HL-60 (cell line): ENCODE data around the gene NRARP.

Experiments
- DNase-seq, 2 experiments: peaks; one replicate each; pipeline ENCODE4 v3.0.0-alpha.2; 2010 to 2020; ENCODE audit warnings: low read depth in 1 of 2, low spot score in 1 of 2
- H3K27ac ChIP-seq: fragments of 250-450 bp; sonication (Bioruptor Pico); replicated peaks from 2 replicates; pipeline ENCODE4 v1.5.1; 2020; ENCODE audit warnings: mild to moderate bottlenecking, moderate library complexity
- H3K27me3 ChIP-seq: fragments of 250-450 bp; sonication (Bioruptor Pico); 2 replicates; pipeline ENCODE4 v1.5.1; 2021; ENCODE audit warnings: mild to moderate bottlenecking, moderate library complexity; ENCODE audit not compliant: insufficient read depth, poor library complexity, severe bottlenecking
- H3K4me3 ChIP-seq: replicated peaks from 2 replicates; pipeline ENCODE4 v1.5.1; 2011; ENCODE audit warnings: mild to moderate bottlenecking, control low read depth, low read length; ENCODE audit not compliant: insufficient read depth
- GABPA ChIP-seq: IDR thresholded peaks from 2 replicates; pipeline ENCODE4 v1.6.1; 2012; ENCODE audit warnings: low read depth
- POLR2AphosphoS5 ChIP-seq: IDR thresholded peaks from 2 replicates; pipeline ENCODE4 v1.6.1; 2012; ENCODE audit warnings: low read depth
- SPI1 ChIP-seq: IDR thresholded peaks from 2 replicates; pipeline ENCODE4 v1.6.1; 2012; ENCODE audit warnings: low read depth, mild to moderate bottlenecking, borderline replicate concordance
- long read RNA-seq: library from polyadenylated mRNA; unstranded; transcript quantifications from one replicate; pipeline ENCODE4 v2.0.0, GENCODE V29; 2020
- TF ChIP-seq, protein P1 (sequence below): IDR thresholded peaks from one replicate; pipeline ENCODE4 v1.5.1; 2011; ENCODE audit warnings: low read length, control low read depth, inconsistent platforms; ENCODE audit not compliant: insufficient read depth
- TF ChIP-seq, protein P2 (sequence below): IDR thresholded peaks from 2 replicates; pipeline ENCODE4 v1.6.1; 2012; ENCODE audit warnings: low read depth; ENCODE audit not compliant: insufficient replicate concordance

Gene NRARP, protein sequence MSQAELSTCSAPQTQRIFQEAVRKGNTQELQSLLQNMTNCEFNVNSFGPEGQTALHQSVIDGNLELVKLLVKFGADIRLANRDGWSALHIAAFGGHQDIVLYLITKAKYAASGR
- long read RNA-seq, transcript NRARP-201 (1 exons, 1,770 nt), result major isoform, 5 of 5 reads
- long read RNA-seq, partial matches to known transcripts, result 0 of 5 reads
- long read RNA-seq, other reads (novel, unspliced or antisense), result 0 of 5 reads

DNA sequence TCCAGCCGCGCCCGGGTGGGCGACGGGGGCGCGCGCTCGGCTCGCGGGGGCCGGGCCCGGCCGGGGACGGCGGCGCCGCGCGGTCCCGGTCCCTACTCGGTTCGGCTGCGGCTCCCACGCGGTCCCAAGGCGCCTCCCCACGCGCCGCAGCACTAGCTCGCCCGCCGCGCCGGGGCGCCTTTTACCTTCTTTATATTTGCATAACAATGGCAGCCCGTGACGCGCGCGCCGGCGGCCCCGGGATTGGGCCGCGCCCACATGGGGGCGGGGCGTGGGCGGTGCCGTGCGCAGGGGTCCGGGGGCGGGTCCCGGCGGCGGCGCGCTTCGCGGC lies at the start of gene NRARP:
TSS of gene NRARP (minus strand) at position 154 of the 331 bp plus-strand sequence. CDS start 343 bp downstream, outside the sequence.
- peaks cover 33% of the 10 kb centered on the region for H3K27me3 ChIP-seq
- no peak for TF ChIP-seq GABPA
- TF ChIP-seq SPI1, result no peak
- TF ChIP-seq POLR2AphosphoS5, result no peak
- TF ChIP-seq, protein P1, sequence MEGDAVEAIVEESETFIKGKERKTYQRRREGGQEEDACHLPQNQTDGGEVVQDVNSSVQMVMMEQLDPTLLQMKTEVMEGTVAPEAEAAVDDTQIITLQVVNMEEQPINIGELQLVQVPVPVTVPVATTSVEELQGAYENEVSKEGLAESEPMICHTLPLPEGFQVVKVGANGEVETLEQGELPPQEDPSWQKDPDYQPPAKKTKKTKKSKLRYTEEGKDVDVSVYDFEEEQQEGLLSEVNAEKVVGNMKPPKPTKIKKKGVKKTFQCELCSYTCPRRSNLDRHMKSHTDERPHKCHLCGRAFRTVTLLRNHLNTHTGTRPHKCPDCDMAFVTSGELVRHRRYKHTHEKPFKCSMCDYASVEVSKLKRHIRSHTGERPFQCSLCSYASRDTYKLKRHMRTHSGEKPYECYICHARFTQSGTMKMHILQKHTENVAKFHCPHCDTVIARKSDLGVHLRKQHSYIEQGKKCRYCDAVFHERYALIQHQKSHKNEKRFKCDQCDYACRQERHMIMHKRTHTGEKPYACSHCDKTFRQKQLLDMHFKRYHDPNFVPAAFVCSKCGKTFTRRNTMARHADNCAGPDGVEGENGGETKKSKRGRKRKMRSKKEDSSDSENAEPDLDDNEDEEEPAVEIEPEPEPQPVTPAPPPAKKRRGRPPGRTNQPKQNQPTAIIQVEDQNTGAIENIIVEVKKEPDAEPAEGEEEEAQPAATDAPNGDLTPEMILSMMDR, result no peak
- TF ChIP-seq, protein P2, sequence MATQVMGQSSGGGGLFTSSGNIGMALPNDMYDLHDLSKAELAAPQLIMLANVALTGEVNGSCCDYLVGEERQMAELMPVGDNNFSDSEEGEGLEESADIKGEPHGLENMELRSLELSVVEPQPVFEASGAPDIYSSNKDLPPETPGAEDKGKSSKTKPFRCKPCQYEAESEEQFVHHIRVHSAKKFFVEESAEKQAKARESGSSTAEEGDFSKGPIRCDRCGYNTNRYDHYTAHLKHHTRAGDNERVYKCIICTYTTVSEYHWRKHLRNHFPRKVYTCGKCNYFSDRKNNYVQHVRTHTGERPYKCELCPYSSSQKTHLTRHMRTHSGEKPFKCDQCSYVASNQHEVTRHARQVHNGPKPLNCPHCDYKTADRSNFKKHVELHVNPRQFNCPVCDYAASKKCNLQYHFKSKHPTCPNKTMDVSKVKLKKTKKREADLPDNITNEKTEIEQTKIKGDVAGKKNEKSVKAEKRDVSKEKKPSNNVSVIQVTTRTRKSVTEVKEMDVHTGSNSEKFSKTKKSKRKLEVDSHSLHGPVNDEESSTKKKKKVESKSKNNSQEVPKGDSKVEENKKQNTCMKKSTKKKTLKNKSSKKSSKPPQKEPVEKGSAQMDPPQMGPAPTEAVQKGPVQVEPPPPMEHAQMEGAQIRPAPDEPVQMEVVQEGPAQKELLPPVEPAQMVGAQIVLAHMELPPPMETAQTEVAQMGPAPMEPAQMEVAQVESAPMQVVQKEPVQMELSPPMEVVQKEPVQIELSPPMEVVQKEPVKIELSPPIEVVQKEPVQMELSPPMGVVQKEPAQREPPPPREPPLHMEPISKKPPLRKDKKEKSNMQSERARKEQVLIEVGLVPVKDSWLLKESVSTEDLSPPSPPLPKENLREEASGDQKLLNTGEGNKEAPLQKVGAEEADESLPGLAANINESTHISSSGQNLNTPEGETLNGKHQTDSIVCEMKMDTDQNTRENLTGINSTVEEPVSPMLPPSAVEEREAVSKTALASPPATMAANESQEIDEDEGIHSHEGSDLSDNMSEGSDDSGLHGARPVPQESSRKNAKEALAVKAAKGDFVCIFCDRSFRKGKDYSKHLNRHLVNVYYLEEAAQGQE, result no peak
- H3K27ac ChIP-seq, result 0 out of 2 replicates have a peak within 1 kb of the TSS, but pooled peaks have one; percentile 30
- H3K4me3 ChIP-seq, result peak within 1 kb of the TSS; percentile 43
- DNase-seq, result peak; percentile 57 to 82

DNA sequence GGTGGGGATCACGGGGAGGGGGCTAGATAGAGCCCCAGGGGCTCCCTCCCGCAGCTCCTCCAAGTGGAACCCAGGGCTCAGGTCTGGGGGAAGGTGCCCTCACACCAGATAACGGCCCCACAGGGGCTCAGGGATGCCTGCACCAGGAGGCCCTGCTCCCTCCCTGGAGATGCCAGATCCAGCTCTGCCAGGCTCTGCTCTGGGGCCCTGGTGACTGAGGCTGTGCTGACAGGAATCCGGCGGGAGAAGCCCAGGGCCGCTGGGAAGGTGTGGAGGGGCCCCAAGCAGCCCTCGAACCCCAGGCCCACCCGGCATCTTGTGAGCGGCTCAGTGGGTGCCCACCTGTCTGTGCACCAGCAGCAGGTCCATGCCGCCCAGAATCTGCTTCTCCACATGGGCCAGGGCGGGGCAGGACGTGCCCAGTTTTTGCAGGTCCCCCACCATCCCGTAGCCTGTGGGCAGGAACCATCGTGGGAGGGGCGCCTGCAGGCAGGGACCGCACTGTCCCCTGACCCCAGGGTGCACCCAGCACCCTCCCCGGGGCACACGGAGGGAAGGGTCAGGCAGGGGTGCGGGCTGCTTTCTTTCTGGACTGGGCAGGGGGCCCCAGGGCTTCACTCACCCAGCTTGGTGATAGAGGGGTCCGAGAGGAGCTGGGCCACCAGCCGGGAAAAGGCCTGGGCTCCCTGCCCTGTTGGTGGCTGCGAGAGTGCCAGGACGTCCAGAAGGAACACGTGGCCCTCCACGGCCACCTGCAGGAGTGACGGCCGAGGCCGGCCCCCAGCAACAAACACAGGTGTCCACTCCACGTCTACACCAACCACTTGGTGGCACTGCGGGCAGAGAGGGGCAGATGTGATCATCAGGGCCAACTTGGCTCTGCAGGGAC lies 48.9 kb upstream of the NRARP start:
- H3K27me3 ChIP-seq, result no peaks in the 10 kb centered on the region
- no peak overlapping the region for H3K4me3 ChIP-seq
- DNase-seq, result no peak
- TF ChIP-seq GABPA (no peak), POLR2AphosphoS5 (no peak), SPI1 (no peak)
- TF ChIP-seq, protein P1, result no peak
- TF ChIP-seq, protein P2, result no peak
- no peak overlapping the region for H3K27ac ChIP-seq

DNA sequence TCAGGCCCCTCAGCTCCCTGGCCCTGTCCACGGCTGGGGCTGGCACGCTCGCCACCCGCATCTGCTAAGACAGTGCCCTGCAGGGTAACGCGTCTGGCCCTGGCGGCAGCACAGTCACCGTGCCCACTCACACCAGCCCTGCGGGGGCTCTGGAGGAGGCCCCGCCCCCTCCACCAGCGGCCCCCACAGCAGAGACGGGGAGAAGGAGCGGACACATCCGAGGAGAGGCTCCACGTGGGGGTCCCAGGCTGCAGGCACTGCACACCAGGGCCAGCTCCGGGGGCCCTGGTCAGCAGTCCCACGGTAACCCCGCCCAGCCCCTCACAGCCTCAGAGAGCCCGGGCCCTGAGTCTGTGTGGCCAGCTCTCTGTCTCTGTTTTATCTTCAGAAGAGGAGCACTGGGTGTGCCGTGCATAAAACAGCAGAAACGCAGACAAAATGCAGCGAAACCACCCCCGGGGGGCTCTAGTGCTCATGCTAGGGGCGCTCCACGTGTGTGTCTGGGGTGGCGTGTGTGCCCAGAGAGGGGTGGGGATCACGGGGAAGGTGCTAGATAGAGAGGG lies 47.5 kb upstream of the NRARP start:
- no peak for DNase-seq
- H3K4me3 ChIP-seq, result no peak overlapping the region
- H3K27me3 ChIP-seq, result no peaks in the 10 kb centered on the region
- no peak for TF ChIP-seq SPI1
- TF ChIP-seq, protein P2, result no peak
- TF ChIP-seq POLR2AphosphoS5, result no peak
- TF ChIP-seq GABPA, result no peak
- TF ChIP-seq, protein P1, result no peak
- no peak overlapping the region for H3K27ac ChIP-seq
